Left kidney (tissue), 8 donors: Measurements from ENCODE around the gene UBR1. TPM values are rescaled to one million over a fixed set of nuclear protein-coding genes. Genes with fewer than 3 reads are reported as not detected.
"Not testable (repeated sequence)": the region's sequence is repeated elsewhere in the genome, so short reads cannot be mapped to it uniquely, and the experiment has no call there.

Source experiments
- DNase-seq: peaks from one replicate; pipeline ENCODE4 v3.0.0-alpha.2; 2013
- long read RNA-seq, 8 donors: transcript quantifications; one replicate each; lab custom pipeline, GENCODE V29; 2026
- polyA plus RNA-seq: library from polyadenylated mRNA; unstranded; fragments of 120-200 nt; gene quantifications from one replicate; pipeline ENCODE4 v1.2.1, GENCODE V29; 2013; ENCODE audit not compliant: insufficient read length

The UBR1 gene
- 29.4 TPM for polyA plus RNA-seq
- long read RNA-seq, donor 1: 0 reads
- long read RNA-seq, donor 2, partial matches to known transcripts: 5 of 6 reads
- long read RNA-seq, donor 2, other reads (novel, unspliced or antisense): 0 of 6 reads
- long read RNA-seq, donor 3: 0 reads
- long read RNA-seq, donor 4: 0 reads
- long read RNA-seq, donor 5, partial matches to known transcripts: 0 of 1 reads
- long read RNA-seq, donor 5, other reads (novel, unspliced or antisense): 0 of 1 reads
- long read RNA-seq, donor 6, partial matches to known transcripts: 0 of 1 reads
- long read RNA-seq, donor 6, other reads (novel, unspliced or antisense): 0 of 1 reads
- long read RNA-seq, donor 7, partial matches to known transcripts: 0 of 1 reads
- long read RNA-seq, donor 7, other reads (novel, unspliced or antisense): 0 of 1 reads
- long read RNA-seq, donor 8: 0 reads

DNA sequence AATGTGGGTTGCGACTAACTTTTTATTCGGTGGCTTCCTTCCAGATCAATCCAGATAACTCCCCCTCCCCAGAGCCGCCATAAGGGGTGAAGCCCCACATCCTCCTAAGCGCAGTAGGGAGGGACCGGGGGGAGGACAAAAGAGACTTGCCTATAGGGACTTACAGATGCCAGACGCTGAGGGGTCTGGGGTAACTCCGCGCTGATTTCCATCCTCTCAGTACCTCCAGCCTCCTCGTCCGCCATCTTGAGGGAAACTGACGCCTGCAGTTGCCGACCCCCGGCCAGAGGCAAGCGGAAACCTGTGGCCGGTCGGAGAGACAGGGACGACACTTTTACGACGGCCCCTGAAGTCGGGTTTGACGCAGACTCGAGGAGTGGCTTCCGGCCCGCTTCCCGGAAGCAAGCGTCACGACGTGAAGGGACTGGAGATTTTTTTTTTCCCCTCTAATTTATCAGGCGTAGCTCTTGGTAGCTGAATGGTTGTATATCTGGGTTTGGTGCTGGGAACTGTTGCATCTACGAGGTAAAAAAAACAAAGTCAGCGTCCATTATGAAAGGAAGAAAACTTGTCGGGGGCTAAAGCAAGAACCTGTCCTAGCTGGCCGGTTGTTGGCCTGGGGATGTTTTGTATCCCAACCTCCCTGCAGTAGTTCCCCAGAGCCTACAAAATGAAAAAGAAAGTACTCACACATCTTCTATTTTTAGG lies at the start of gene UBR1:
Gene UBR1 (minus strand): TSS at position 261 of the 708 bp plus-strand sequence. CDS start 16 bp downstream, at position 245.
- peak; percentile 93 for DNase-seq

DNA sequence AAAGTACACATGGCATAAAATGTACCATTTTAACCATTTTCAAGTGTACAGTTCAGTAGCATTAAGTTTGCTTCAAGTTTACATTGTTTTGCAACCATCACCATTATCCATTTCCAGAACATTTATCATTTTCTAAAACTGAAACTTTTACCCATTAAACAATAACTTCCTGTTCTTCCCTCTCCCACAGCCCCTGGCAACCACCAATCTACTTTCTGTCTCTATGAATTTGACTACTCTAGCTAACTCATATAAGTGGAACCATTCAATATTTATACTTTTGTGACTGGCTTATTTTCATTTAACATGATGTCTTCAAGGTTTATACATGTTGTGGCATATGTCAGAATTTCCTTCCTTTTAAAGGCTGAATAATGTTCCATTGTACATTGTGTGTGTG lies 47.4 kb upstream of the UBR1 start:
- no peak for DNase-seq

DNA sequence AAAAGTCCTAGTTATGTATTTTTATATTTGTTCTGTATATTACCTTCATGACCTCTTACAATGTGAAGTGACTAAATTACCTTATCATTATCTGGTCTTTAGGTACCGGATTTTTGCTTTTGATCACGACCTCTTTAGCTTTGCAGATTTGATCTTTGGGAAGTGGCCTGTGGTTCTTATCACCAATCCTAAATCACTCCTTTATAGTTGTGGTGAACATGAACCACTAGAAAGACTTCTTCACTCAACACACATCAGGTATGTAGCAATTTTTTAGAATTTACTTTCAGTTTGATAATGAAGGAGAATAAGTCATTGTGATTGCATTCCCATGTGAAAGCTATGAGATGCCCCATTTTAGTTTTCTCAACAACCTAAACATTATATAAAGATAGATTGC lies 45.9 kb upstream of the UBR1 start:
- DNase-seq: no peak

DNA sequence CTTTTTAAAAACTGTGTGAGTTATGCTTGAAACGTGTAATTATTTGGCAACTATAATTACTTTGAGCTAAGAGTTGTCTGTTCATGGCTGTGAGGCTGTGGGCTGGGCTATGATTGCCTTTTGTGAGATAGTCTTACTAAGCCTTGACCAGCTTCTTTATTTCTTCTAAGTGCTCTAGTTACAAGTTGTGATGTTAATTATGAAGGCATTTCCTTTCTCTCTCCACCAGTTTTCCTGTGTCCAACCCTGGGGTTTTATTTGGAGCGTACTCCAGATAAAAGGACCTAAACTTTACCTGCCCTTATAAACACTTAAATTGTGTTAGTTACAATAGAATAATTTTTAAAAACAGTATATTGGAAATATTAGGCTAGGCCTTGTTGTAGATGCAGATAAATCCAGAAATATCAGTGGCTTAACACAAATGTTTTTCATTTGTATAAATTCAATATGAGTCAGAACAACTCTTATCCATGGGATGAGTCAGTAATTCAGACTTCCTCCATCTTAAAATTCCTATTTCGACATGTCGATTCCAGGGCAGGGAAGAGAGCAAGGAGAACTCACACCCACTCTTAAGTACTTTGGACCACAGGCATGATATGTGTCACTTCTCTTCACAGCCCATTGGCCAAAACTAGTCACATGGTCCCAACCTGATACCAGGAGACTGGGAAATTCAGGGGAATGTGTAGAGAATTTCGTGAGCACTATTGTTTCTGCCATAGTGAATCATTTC lies 44.5 kb upstream of the UBR1 start:
- no peak for DNase-seq

DNA sequence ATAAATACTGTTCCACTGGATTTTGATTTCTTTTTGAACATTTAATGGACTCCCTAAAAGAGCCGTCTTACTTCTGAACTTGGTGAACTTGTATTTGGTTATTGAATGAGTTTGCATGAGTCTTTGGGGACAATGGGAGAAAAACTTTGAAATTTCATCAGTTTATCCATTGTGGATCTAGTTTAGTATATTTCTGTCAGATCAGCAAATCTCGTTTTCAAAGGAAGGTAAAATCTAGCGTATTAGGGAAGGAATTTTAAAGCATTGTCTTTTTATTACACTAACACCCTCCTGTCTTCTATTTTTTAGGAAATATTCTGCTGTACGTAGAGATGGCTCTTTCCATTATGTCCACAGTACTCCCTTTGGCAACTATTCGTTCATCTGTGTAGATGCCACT lies 40.3 kb upstream of the UBR1 start:
- no peak for DNase-seq

DNA sequence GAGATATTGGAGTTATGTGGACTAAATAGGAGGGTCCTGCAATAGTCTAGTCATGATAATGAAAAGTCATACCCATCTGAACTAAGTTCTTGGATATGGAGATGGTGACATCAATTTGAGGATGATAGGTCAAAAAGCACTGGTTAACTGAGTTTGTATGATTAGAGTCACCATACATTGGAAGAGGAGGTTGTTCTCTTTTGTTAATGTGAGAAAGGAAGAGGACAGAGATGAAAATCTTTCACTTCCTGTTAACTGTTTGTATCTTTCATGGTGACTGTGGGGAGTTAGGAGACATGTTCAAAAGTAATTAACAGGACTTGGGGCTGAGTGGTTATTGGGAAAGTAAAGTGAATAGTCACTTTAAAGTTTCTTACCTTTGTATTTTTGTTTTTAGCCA lies 38.7 kb upstream of the UBR1 start:
- no peak for DNase-seq

DNA sequence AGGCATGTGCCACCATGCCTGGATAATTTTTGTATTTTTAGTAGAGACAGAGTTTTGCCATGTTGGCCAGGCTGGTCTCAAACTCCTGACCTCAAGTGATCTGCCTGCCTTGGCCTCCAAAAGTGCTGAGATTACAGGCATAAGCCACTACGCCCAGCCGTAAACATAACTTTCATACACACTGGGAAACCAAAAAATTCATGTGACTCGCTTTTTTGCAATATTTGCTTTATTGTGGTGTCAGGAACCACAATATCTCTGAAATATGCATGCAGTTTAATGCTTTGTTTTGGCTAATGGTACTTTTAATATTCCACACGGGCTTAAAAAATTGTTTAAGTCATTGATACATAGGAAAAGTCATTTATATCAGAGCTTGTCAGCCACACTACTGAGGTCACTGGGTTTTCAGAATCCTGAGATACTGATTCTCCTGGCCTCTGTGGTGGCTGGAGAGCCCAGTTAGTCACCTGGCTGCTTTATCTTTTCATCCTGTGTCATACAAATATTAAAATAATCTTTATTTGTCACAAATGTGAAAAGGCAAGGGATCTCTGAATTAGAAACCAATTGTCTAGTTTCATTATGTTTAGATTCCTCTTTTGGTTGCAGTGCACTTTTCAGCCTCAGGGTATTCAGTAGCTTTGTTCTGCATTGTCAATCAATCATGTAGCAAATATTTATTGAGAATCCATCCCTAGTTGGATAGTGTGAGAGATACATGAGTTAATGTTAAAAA lies 37.5 kb upstream of the UBR1 start:
- no peak for DNase-seq

DNA sequence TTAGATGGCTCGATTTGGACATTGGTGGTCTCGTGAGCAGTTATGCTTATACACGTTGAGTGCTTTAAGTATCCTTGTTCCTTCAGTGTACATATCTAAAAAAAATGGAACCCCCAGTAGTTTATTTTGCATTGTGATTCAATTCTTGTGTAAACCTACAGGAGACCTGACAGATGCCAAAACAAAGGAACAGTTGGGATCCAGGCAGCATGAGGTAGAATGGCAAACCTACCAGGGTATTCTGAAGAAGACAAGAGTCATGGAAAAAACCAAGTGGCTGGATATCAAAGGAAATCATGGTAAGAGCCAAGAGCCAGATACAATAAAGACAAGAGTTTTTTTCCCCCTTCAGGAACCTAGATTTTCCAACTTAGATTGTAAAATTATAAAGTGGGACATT lies 29.5 kb upstream of the UBR1 start:
- DNase-seq: no peak

DNA sequence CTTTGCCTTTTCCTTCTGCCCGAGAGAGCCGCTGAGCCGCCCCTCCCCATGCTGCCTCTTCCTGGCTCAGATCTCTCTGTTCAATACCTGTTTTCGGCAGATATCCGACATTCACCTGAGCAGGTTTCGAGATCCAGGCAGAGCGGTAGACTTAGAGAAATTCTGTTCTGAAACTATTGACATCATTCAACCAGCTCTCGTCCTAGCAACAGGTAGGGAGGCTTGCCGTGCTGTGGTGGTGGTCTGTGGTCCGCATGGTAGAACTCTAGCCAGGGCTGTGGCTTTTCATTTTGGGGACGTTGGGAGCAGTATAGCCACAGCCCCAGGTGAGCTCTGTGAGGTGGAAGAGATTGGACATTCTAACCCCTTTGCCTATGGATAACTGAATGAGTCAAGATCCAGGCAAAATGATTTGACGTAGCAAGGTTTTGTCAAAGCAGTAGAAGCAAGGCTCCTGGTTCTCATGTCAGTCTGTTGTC lies 28.4 kb upstream of the UBR1 start:
- no peak for DNase-seq

DNA sequence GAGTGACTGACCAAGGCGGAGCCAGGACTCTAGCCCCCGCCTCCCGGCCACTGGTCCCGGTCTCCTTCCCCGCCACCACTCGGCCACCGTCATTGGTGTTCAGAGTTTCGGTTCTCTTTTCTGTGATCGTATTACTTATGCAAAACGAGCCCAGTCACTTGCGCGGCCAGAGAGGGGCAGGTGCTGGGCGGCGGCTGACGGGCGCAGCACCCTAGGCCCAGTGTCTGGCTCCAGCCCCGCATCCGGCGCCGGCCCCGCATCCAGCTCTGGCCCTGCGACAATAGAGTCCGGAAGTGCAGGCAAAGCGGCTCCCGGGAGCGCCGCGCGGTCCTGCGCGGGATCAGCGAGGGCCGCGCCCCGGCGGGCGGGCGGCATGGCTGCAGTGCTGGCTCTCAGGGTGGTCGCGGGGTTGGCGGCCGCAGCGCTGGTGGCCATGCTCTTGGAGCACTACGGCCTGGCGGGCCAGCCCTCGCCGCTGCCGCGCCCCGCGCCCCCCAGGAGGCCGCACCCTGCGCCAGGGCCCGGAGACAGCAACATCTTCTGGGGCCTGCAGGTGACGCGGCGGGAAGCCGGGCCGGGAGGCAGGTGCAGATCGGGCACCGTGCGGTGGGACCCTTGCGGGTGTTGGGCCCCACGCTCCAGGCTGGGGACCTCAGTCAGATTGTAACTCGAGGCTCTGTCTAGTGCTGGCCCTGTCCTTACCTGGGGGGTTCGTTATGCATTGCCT lies 27.8 kb upstream of the UBR1 start, which contains the start of gene TMEM62:
Gene TMEM62 (plus strand): TSS at position 157 of the 727 bp plus-strand sequence. CDS start 217 bp downstream, at position 374.
- DNase-seq: peak; percentile 70

DNA sequence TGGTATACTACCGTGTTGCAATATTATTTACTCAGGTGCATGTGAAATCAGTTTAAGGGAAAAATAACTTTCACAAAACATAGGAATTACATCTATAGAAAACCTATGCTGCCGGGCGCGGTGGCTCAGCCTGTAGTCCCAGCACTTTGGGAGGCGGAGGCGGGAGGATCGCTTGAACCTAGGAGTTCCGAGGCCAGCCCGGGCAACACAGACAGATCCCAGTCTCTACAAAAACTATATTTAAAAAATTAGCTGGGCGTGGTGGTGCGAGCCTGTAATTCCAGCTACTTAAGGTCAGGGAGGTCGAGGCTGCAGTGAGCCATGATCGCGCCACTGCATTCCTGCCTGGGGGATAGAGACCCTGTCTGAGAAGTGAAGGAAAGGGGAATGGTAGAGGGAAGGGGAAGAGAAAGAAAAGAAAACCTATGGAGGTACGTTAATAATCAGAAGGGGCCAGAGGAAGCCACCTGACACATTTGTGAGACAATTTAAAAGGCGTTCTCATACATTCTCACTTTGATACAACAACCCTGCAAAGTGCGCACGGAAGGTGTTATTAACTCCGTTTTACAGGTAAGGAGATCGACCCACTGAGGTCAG lies 27.1 kb upstream of the UBR1 start:
- DNase-seq: no peak

DNA sequence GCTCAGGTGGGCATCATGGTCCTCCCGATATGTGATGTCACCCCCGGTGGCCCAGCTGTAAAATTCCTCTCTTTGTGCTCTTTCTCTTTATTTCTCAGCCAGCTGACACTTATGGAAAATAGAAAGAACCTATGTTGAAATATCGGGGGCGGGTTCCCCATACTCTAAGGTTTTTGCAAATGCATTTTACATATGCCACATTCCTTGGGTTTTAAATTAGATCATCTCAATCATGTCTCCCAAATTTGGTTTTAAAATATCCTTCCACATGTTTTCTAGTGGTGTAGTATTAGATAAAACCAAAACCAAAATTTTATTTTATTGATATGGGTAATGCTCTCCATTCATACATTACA lies 23.1 kb upstream of the UBR1 start:
- DNase-seq: no peak

DNA sequence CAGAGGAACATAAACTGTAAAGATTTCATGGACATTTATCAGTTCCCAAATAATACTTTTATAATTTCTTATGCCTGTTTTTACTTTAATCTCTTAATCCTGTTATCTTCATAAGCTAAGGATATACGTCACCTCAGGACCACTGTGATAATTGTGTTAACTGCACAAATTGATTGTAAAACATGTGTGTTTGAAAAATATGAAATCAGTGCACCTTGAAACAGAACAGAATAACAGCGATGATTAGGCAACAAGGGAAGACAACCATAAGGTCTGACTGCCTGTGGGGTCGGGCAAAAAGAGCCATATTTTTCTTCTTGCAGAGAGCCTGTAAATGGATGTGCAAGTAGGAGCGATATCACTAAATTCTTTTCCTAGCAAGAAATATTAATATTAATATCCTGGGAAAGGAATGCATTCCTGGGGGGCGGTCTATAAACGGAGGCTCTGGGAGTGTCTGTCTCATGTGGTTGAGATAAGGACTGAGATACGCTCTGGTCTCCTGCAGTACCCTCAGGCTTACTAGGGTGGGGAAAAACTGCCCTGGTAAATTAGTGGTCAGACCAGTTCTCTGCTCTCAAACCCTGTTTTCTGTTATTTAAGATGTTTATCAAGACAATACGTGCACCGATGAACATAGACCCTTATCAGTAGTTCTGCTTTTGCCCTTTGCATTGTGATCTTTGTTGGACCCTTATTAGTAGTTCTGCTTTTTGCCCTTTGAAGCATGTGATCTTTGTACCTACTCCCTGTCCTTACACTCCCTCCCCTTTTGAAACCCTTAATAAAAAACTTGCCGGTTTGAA lies 22.5 kb upstream of the UBR1 start:
- not testable (repeated sequence) for DNase-seq

DNA sequence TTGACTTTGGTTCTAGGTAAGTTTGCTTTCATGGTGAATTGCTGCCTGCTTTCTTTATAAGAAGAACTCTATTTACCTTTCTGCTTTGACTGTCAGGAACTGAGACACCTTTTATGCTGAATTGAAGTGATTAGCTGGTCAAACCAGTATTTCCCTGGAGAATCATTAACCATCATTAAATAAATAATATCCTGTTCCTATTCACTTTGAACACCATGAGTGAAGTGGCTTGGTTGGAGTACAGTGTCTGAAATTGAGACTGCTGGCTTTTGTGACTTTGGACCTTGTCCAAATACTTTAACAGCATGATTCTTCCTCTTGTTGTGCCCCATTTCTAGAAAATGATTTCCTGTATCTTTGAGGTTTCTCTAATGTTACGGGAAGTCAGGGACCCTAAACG lies 21.9 kb upstream of the UBR1 start:
- DNase-seq: no peak

DNA sequence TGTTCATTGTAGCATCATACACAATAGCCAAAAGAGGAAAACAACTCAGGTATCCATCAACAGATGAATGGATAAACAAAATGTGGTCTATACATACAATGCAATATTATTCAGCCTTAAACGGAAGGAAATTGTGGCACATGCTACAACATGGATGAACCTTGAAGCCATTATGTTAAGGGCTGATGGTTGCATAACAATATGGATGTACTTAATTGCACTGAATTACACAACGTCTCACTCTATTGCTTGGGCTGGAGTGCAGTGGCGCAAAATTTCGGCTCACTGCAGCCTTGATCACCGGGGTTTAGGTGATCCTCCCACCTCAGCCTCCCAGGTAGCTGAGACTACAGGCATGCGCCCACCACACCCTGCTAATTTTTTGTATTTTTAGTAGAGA lies 20.5 kb upstream of the UBR1 start:
- no peak for DNase-seq

DNA sequence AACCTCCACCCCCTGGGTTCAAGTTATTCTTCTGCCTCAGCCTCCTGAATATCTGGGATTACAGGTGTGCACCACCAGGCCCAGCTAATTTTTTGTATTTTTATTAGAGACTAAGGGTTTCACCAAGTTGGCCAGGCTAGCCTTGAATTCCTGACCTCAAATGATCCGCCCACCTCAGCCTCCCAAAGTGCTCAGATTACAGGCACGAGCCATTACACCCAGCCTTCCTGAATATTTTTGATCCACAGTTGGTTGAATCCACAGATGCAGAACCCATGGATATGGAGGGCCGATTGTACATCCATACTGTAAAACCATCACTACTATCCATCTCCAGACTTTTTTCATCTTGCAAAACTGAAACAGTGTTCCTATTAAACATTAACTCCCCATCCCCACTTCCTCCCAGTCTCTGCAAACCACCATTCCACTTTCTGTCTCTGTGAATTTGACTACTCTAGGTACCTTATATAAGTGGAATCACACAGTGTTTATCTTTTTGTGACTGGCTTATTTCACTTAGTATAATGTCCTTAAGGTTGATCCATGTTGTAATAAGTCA lies 19.3 kb upstream of the UBR1 start:
- no peak for DNase-seq

DNA sequence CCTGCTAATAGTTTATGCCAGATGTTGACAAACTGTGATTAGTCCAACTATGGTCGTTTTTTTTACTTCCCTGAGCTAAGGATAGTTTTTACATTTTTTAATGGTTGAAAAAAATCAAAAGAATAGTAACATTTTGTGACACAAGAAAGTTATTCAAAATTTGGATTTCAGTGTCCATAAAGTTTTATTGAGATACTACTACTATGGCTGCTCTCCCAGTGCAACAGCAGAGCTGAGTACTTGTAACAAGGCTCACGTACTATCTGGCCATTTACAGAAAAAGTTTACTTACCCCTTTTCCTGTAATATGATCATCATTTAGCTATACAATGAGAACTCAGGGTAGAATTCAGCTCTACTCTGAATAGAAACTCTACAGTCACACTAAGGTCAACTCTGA lies 16.0 kb upstream of the UBR1 start:
- DNase-seq: no peak

DNA sequence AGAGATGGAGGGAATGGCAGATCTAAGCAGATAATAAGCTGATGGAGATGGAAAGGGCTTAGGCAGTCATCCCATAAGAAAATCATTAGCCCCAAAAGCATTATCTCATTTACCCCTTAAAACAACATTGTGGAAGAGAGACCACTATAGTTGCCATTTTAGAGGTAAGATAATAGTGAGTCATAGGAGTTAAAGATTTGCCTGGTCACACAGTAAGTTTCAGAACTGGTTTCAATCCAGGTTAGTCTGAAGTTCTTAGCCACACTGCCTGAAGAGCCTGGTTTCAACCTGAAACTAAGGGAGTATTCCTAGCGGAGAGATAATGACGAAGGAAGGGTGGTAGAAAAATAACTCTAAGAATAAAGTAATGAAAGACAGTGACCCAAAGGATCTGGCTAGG lies 13.0 kb upstream of the UBR1 start:
- no peak for DNase-seq

DNA sequence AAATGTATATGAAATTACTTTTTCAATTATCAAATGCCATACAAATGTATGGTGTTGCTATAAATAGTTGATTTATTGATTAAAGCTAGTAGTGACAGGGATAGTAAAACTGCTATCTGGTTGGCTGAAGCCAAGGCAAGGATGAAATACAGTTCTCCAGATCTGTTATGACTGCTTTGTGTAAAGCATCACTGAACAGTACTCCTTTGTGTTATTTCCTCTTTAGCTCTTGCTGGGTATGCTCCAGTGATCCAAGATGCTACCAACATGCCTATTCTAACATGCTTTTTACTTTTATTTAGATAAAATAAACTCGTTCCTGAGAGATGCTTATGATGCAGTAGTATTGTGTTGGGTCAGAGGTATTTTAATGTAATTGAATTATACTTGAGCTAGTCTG lies 12.4 kb upstream of the UBR1 start:
- DNase-seq: no peak

DNA sequence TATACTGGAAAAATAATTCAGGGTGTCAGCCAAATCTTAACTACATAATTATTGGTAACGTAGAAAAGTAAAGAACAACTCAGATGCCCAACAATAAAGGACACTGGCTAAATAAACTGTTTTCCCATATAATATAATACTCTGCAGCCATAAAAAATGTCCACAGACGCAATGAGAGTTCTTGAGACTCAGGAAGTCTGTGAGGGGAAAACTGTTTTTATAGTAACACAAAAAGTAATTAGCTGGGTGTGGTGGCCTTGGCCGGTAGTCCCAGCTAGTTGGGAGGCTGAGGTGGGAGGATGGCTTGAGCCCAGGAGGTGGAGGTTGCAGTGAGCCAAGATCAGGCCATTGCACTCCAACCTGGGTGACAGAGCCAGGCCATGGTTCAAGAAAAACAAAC lies 5.5 kb upstream of the UBR1 start:
- DNase-seq: no peak
